ENCODE measurements around the gene KCTD20. TPM values are rescaled to one million over a fixed set of nuclear protein-coding genes. Genes with fewer than 3 reads are reported as not detected.

The KCTD20 gene
- total and polyA plus RNA-seq, 9 of the 15 experiments (the other 6 are each of a cell fraction or from before 2014, with no cell fraction given) = 28.9 to 160 (median 70.6) TPM

DNA sequence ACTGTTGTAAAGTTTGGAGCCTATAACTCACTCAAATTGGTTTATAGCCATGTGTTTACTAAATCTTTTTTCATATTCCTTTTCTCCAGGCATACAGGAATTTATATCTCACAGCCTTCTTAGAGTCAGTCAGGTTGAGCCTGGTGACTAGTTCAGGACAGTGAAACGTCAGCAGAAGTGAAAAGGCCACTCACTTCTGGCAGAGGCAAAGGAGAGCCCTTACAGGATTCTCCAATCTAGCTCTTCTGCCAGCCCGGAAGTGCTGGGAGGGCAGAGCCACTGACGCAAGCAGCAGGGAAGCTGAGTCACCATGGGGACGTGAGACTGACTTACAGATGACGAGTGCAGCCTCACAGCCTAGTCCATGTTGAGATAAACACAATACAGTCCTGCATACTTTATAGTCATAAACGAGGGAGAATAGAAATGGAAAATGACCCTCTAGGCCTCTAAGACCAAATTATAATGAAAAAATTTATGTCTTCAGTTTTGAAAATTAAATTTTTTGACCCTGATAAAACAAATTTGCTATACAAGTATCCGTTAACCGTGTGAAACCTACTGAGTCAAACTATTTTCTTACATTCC is 1.4 kb upstream of the KCTD20 start (continued):
- TF ChIP-seq GTF2A2 (tag; IDR thresholded peaks at IDR 0.05) (no peak), TBP (optimal IDR thresholded peaks at IDR 0.05; ENCODE audit: low read depth, low read length) (peak; percentile 86), ZNF655 (CRISPR knock-in tag; IDR thresholded peaks at IDR 0.05) (no peak), MTA2 (IDR thresholded peaks at IDR 0.05; ENCODE audit: low read depth) (no peak), ZNF224 (CRISPR knock-in tag; IDR thresholded peaks at IDR 0.05) (no peak), MCM5 (IDR thresholded peaks at IDR 0.05; ENCODE audit: low read depth) (no peak), L3MBTL2 (IDR thresholded peaks at IDR 0.05) (peak; percentile 53), NRF1 (conservative IDR thresholded peaks at IDR 0.05 in 1 of 2, IDR thresholded peaks at IDR 0.05 in 1 of 2) (peak; percentile 67 to 72), ZNF133 (CRISPR knock-in tag; IDR thresholded peaks at IDR 0.05) (no peak), PTTG1 (tag; IDR thresholded peaks at IDR 0.05; ENCODE audit: low read depth) (no peak), HMG20B (CRISPR knock-in tag; IDR thresholded peaks at IDR 0.05) (no peak), PPARD (CRISPR knock-in tag; IDR thresholded peaks at IDR 0.05) (no peak), BRD4 (IDR thresholded peaks at IDR 0.05) (no peak), SMARCA5 (IDR thresholded peaks at IDR 0.05) (no peak), ZNF197 (CRISPR knock-in tag; IDR thresholded peaks at IDR 0.05; ENCODE audit: low read depth) (0 out of 2 replicates have a peak, but pooled peaks have one; percentile 56), HDAC8 (tag; IDR thresholded peaks at IDR 0.05) (no peak), ETS2 (tag; IDR thresholded peaks at IDR 0.05; ENCODE audit: borderline replicate concordance, poor library complexity, severe bottlenecking) (no peak), GABPA (tag; conservative IDR thresholded peaks at IDR 0.05; ENCODE audit: low read depth) (peak; percentile 87), TSC22D4 (tag; IDR thresholded peaks at IDR 0.05) (no peak), MEF2A (IDR thresholded peaks at IDR 0.05; ENCODE audit: control insufficient read depth, low read depth, low read length) (no peak), RFX1 (IDR thresholded peaks at IDR 0.05) (peak; percentile 91), ZNF24 (IDR thresholded peaks at IDR 0.05) (no peak), RFX7 (CRISPR knock-in tag; IDR thresholded peaks at IDR 0.05) (no peak), NR3C1 (CRISPR knock-in tag; IDR thresholded peaks at IDR 0.05) (no peak), SNRNP70 (optimal IDR thresholded peaks at IDR 0.05; ENCODE audit: low read depth, low read length) (no peak), MTA3 (IDR thresholded peaks at IDR 0.05; ENCODE audit: borderline replicate concordance) (peak; percentile 97), HSF4 (CRISPR knock-in tag; IDR thresholded peaks at IDR 0.05; ENCODE audit: borderline replicate concordance) (no peak)
- TF ChIP-seq, protein P1, sequence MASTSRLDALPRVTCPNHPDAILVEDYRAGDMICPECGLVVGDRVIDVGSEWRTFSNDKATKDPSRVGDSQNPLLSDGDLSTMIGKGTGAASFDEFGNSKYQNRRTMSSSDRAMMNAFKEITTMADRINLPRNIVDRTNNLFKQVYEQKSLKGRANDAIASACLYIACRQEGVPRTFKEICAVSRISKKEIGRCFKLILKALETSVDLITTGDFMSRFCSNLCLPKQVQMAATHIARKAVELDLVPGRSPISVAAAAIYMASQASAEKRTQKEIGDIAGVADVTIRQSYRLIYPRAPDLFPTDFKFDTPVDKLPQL (IDR thresholded peaks at IDR 0.05; ENCODE audit: extremely low read depth, insufficient read length) = peak; percentile 63
- TF ChIP-seq, protein P2, sequence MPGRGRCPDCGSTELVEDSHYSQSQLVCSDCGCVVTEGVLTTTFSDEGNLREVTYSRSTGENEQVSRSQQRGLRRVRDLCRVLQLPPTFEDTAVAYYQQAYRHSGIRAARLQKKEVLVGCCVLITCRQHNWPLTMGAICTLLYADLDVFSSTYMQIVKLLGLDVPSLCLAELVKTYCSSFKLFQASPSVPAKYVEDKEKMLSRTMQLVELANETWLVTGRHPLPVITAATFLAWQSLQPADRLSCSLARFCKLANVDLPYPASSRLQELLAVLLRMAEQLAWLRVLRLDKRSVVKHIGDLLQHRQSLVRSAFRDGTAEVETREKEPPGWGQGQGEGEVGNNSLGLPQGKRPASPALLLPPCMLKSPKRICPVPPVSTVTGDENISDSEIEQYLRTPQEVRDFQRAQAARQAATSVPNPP (IDR thresholded peaks at IDR 0.05; ENCODE audit: borderline replicate concordance, insufficient read depth, insufficient read length) = no peak
- TF ChIP-seq, protein P3, sequence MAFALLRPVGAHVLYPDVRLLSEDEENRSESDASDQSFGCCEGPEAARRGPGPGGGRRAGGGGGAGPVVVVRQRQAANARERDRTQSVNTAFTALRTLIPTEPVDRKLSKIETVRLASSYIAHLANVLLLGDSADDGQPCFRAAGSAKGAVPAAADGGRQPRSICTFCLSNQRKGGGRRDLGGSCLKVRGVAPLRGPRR (CRISPR knock-in tag; IDR thresholded peaks at IDR 0.05) = no peak
